HG03108 (cell line): Measurements from ENCODE around the gene A4GNT.
"Not testable (repeated sequence)": the region's sequence is repeated elsewhere in the genome, so short reads cannot be mapped to it uniquely, and the experiment has no call there.

ENCODE experiments used
- ATAC-seq: cut with Tn5 transposase; IDR thresholded peaks from one replicate; pipeline ENCODE4 v1.9.1; 2021; ENCODE audit warnings: moderate library complexity; ENCODE audit not compliant: unreplicated experiment

Gene A4GNT

GRCh38 chr3:138132239-138132638 lies at the start of gene A4GNT:
Gene A4GNT (minus strand): TSS chr3:138132390. CDS start chr3:138131256, 1,134 bp downstream.
- no peak for ATAC-seq

GRCh38 chr3:138180375-138181029 lies 48.3 kb upstream of the A4GNT start:
- peak; percentile 72 for ATAC-seq

- peak; percentile 92 for ATAC-seq
Measured at GRCh38 chr3:138174421-138175131, 42.4 kb upstream of the A4GNT start, which contains the start of gene DBR1. Gene DBR1 (minus strand): TSS chr3:138174921. CDS start chr3:138174795, 126 bp downstream.

- ATAC-seq = no peak
Measured at GRCh38 chr3:138173769-138174420, 41.7 kb upstream of the A4GNT start.

- ATAC-seq = no peak
Measured at GRCh38 chr3:138172625-138173024, 40.4 kb upstream of the A4GNT start.

GRCh38 chr3:138165061-138165460 lies 32.9 kb upstream of the A4GNT start:
- no peak for ATAC-seq

- no peak for ATAC-seq
Measured at GRCh38 chr3:138157743-138158142, 25.6 kb upstream of the A4GNT start.

GRCh38 chr3:138154534-138154933 lies 22.3 kb upstream of the A4GNT start:
- ATAC-seq = no peak

- ATAC-seq = no peak
Measured at GRCh38 chr3:138148503-138148902, 16.3 kb upstream of the A4GNT start.

GRCh38 chr3:138142181-138142580 lies 10.0 kb upstream of the A4GNT start:
- ATAC-seq = not testable (repeated sequence)

- ATAC-seq = no peak
Measured at GRCh38 chr3:138140940-138141339, 8.8 kb upstream of the A4GNT start.

- ATAC-seq = no peak
Measured at GRCh38 chr3:138139691-138140090, 7.5 kb upstream of the A4GNT start.

GRCh38 chr3:138137861-138138260 lies 5.7 kb upstream of the A4GNT start:
- ATAC-seq = no peak

- ATAC-seq = no peak
Measured at GRCh38 chr3:138136201-138136600, 4.0 kb upstream of the A4GNT start.

GRCh38 chr3:138135833-138136194 lies 3.6 kb upstream of the A4GNT start:
- no peak for ATAC-seq

- no peak for ATAC-seq
Measured at GRCh38 chr3:138135146-138135832, 3.1 kb upstream of the A4GNT start.

- no peak for ATAC-seq
Measured at GRCh38 chr3:138127636-138128365, 4.4 kb downstream of the A4GNT start.

GRCh38 chr3:138125548-138126221 lies 6.5 kb downstream of the A4GNT start:
- no peak for ATAC-seq

GRCh38 chr3:138124706-138125355 lies 7.4 kb downstream of the A4GNT start:
- ATAC-seq = no peak

- ATAC-seq = no peak
Measured at GRCh38 chr3:138124188-138124587, 8.0 kb downstream of the A4GNT start.
